ENCODE results near the gene SPACA1.
"Not testable (repeated sequence)": the region's sequence is repeated elsewhere in the genome, so short reads cannot be mapped to it uniquely, and the experiment has no call there.

The SPACA1 gene, protein sequence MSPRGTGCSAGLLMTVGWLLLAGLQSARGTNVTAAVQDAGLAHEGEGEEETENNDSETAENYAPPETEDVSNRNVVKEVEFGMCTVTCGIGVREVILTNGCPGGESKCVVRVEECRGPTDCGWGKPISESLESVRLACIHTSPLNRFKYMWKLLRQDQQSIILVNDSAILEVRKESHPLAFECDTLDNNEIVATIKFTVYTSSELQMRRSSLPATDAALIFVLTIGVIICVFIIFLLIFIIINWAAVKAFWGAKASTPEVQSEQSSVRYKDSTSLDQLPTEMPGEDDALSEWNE

GRCh38 chr6:88047510-88048150 lies at the start of gene SPACA1:
SPACA1 (plus strand) TSS chr6:88047841; CDS start chr6:88047906, 65 bp downstream.
- peaks cover 13% of the 10 kb centered on the region for H3K27me3 Mint-ChIP-seq
- no peaks in the 10 kb centered on the region for H3K4me1 Mint-ChIP-seq
- peaks cover 4% of the 10 kb centered on the region for H3K9me3 Mint-ChIP-seq
- H3K4me3 Mint-ChIP-seq = no peak within 1 kb of the TSS
- H3K27ac Mint-ChIP-seq = no peak within 1 kb of the TSS
- H3K36me3 Mint-ChIP-seq = no peaks in the 10 kb centered on the region

DNA sequence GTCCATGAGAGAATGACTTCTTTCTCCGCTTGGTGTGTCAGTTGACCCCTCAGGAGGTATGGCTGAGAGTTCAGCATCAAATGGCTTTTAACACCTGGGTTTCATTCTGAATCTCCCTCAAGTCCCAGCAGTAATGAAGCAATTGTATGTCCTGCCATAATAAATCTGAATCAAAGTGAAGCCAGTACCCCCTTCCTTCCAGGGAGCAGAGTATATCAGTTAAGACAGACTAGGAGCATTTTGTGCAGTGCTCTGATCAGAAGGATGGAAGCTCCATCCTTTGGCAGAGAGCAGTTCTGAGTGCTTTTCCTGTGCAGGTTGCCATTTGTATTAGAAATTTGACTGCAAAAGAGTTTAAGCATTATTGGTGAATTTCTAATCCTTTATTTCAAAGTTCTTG lies 46.9 kb upstream of the SPACA1 start:
- Mint-ChIP-seq H3K9me3 (no peaks in the 10 kb centered on the region), H3K4me1 (no peaks in the 10 kb centered on the region)

DNA sequence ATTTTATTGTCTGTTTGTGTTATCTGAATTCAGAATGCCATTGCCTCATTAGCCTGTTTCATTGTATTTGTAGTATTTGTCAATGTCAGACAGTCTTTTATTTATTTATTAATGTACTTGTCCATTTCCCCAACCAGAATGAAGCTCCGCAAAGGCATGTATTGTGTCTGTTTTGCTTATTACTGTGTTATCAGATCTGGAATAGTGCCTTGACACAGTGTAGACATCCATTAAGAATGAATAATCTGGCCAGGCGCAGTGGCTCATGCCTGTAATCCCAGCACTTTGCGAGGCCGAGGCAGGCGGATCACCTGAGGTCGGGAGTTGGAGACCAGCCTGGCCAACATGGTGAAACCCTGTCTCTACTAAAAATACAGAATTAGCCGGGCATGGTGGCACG lies 46.4 kb upstream of the SPACA1 start:
- not testable (repeated sequence) for H3K27me3 Mint-ChIP-seq

More for the DNA sequence above, 46.9 kb upstream of the SPACA1 start:
- no peaks in the 10 kb centered on the region for H3K36me3 Mint-ChIP-seq
- H3K4me3 Mint-ChIP-seq = no peak overlapping the region
- peaks cover 8% of the 10 kb centered on the region for H3K27me3 Mint-ChIP-seq
- no peak overlapping the region for H3K27ac Mint-ChIP-seq

GRCh38 chr6:88004707-88005106 lies 42.9 kb upstream of the SPACA1 start:
- no peaks in the 10 kb centered on the region for H3K9me3 Mint-ChIP-seq
- H3K4me1 Mint-ChIP-seq = peaks cover 4% of the 10 kb centered on the region
- H3K4me3 Mint-ChIP-seq = no peak overlapping the region
- H3K27ac Mint-ChIP-seq = no peak overlapping the region
- H3K27me3 Mint-ChIP-seq = peaks cover 13% of the 10 kb centered on the region
- H3K36me3 Mint-ChIP-seq = no peaks in the 10 kb centered on the region

More for the DNA sequence above, 46.4 kb upstream of the SPACA1 start:
- not testable (repeated sequence) for H3K27ac Mint-ChIP-seq, H3K9me3 Mint-ChIP-seq, H3K4me3 Mint-ChIP-seq, H3K36me3 Mint-ChIP-seq, H3K4me1 Mint-ChIP-seq

- Mint-ChIP-seq H3K4me1 (peaks cover 4% of the 10 kb centered on the region), H3K4me3 (no peak overlapping the region), H3K9me3 (no peaks in the 10 kb centered on the region), H3K27me3 (peaks cover 6% of the 10 kb centered on the region), H3K36me3 (no peaks in the 10 kb centered on the region), H3K27ac (no peak overlapping the region)
Measured at GRCh38 chr6:88006557-88006956, 41.1 kb upstream of the SPACA1 start.

GRCh38 chr6:88008411-88008810 lies 39.2 kb upstream of the SPACA1 start:
- Mint-ChIP-seq H3K27me3 (peaks cover 6% of the 10 kb centered on the region), H3K4me1 (peaks cover 22% of the 10 kb centered on the region)

DNA sequence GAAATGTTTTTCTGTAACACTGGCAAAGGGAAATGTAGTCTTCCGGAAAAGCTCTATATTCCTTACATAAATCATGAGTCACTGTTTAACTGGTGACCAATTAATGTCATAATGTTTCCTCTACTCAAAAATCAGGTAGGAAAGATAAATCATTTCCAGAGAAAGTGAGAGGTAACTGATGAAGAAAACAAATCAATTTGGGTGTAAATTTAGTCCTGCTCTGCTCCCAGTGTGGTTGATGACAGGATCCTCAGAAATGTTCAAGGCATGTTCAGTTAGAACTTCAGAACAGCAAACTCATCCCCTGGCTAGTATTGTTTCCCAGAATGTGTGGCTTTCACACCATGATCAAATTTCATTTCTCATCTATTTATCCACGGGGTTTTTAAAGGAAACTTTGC lies 38.8 kb upstream of the SPACA1 start:
- H3K36me3 Mint-ChIP-seq = no peaks in the 10 kb centered on the region
- H3K4me3 Mint-ChIP-seq = no peak overlapping the region
- no peaks in the 10 kb centered on the region for H3K9me3 Mint-ChIP-seq
- H3K27ac Mint-ChIP-seq = no peak overlapping the region
- H3K4me1 Mint-ChIP-seq = peaks cover 24% of the 10 kb centered on the region
- peaks cover 6% of the 10 kb centered on the region for H3K27me3 Mint-ChIP-seq

More at GRCh38 chr6:88008411-88008810, 39.2 kb upstream of the SPACA1 start:
- H3K27ac Mint-ChIP-seq = no peak overlapping the region
- H3K4me3 Mint-ChIP-seq = no peak overlapping the region
- H3K36me3 Mint-ChIP-seq = no peaks in the 10 kb centered on the region
- H3K9me3 Mint-ChIP-seq = no peaks in the 10 kb centered on the region

- H3K27me3 Mint-ChIP-seq = peaks cover 6% of the 10 kb centered on the region
Measured at GRCh38 chr6:88013015-88013414, 34.6 kb upstream of the SPACA1 start.

DNA sequence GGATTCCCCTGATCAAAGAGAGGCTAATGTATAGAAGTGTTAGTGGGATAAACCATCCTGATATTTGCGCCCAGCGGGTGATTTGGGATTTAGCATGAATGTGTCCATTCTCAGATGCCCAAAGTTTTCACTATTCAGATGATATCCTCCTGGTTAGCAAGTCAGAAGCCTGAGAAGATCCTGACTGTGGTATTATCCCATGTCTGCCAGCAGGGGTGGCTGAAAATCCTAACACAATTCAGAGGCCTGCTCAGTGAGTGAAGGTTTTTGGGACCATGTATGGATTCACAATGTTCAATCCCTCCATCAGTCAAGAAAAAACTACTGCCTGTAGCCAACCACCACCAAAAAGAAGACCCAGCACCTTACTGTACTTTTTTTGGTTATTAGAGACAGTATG lies 34.1 kb upstream of the SPACA1 start:
- H3K9me3 Mint-ChIP-seq = no peaks in the 10 kb centered on the region
- no peaks in the 10 kb centered on the region for H3K36me3 Mint-ChIP-seq
- no peak overlapping the region for H3K4me3 Mint-ChIP-seq
- H3K27me3 Mint-ChIP-seq = peaks cover 2% of the 10 kb centered on the region
- H3K27ac Mint-ChIP-seq = peak overlapping the region; percentile 30
- H3K4me1 Mint-ChIP-seq = peaks cover 21% of the 10 kb centered on the region

More at GRCh38 chr6:88013015-88013414, 34.6 kb upstream of the SPACA1 start:
- Mint-ChIP-seq H3K4me3 (peak overlapping the region; percentile 62), H3K27ac (peak overlapping the region; percentile 73), H3K4me1 (peaks cover 24% of the 10 kb centered on the region), H3K9me3 (no peaks in the 10 kb centered on the region), H3K36me3 (no peaks in the 10 kb centered on the region)

DNA sequence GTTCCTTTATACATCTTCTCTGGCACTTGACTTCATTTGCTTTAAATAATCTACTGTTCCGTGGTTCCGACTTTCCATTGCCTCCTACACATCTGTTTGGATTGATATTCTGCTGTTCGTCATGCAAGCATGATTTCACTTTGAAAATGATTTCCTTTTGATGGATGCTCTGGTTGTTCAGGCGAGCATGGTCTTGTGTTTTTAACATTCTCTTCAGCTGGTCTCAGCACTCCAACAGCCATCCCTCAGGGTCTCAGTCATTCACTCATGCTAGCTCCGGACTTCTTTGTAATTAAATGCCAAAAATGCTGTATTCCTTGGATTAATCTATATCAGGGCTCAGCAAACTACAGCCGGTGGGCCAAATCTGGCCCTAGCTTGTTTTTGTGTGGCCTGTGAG lies 27.2 kb upstream of the SPACA1 start:
- H3K27me3 Mint-ChIP-seq = no peaks in the 10 kb centered on the region
- H3K4me3 Mint-ChIP-seq = no peak overlapping the region
- no peaks in the 10 kb centered on the region for H3K36me3 Mint-ChIP-seq
- H3K27ac Mint-ChIP-seq = no peak overlapping the region
- H3K9me3 Mint-ChIP-seq = no peaks in the 10 kb centered on the region
- no peaks in the 10 kb centered on the region for H3K4me1 Mint-ChIP-seq

- H3K27ac Mint-ChIP-seq = no peak overlapping the region
- no peaks in the 10 kb centered on the region for H3K4me1 Mint-ChIP-seq
- H3K36me3 Mint-ChIP-seq = peaks cover 3% of the 10 kb centered on the region
- H3K4me3 Mint-ChIP-seq = no peak overlapping the region
- peaks cover 5% of the 10 kb centered on the region for H3K9me3 Mint-ChIP-seq
- peaks cover 5% of the 10 kb centered on the region for H3K27me3 Mint-ChIP-seq
Measured at GRCh38 chr6:88024696-88025095, 22.9 kb upstream of the SPACA1 start.

DNA sequence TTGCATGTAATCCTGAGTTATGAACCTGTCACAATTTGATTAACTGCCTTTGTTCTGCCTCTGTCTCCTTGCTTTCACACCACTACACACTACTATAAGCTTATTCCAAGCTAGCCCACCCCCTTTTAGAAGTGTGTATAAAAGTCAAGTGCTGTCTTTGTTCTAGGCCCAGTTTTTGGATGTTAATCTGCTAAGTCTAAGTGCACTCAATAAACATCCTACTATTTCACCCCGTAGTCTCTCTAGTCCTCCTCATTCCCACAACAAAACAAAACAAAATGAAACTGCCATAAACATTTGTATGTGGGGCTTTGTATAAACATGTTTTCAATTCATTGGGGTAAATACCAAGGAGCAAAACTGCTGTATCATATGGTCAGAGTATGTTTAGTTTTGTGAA lies 16.1 kb upstream of the SPACA1 start:
- no peak overlapping the region for H3K4me3 Mint-ChIP-seq
- H3K27me3 Mint-ChIP-seq = peaks cover 12% of the 10 kb centered on the region
- peaks cover 5% of the 10 kb centered on the region for H3K36me3 Mint-ChIP-seq
- H3K9me3 Mint-ChIP-seq = peaks cover 31% of the 10 kb centered on the region
- H3K4me1 Mint-ChIP-seq = no peaks in the 10 kb centered on the region
- H3K27ac Mint-ChIP-seq = no peak overlapping the region

DNA sequence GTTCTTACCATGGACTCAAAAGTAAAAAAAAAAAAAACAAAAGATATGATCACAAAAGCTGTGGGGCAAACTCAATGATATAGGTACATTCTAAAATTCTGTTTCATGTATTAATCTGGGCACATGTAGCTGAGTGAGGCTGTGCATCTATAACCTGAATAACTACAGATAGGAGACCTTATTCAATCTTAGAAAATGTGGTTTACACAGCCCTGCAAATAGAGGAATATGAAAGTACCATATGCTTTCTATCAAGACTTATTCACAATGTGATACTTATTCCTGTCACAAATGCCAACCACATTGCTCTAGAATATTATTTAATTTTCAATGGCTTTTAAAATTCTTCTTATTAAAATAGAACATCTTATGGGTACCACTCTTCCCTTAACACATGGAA lies 3.1 kb upstream of the SPACA1 start:
- Mint-ChIP-seq H3K27ac (no peak overlapping the region), H3K36me3 (no peaks in the 10 kb centered on the region), H3K4me1 (no peaks in the 10 kb centered on the region)

GRCh38 chr6:88045521-88046136 lies 2.0 kb upstream of the SPACA1 start:
- Mint-ChIP-seq H3K4me1 (no peaks in the 10 kb centered on the region), H3K36me3 (no peaks in the 10 kb centered on the region), H3K27me3 (peaks cover 9% of the 10 kb centered on the region), H3K9me3 (peaks cover 4% of the 10 kb centered on the region), H3K27ac (no peak overlapping the region), H3K4me3 (no peak overlapping the region)

More for the DNA sequence above, 3.1 kb upstream of the SPACA1 start:
- H3K4me3 Mint-ChIP-seq = no peak overlapping the region
- peaks cover 9% of the 10 kb centered on the region for H3K27me3 Mint-ChIP-seq
- peaks cover 4% of the 10 kb centered on the region for H3K9me3 Mint-ChIP-seq

DNA sequence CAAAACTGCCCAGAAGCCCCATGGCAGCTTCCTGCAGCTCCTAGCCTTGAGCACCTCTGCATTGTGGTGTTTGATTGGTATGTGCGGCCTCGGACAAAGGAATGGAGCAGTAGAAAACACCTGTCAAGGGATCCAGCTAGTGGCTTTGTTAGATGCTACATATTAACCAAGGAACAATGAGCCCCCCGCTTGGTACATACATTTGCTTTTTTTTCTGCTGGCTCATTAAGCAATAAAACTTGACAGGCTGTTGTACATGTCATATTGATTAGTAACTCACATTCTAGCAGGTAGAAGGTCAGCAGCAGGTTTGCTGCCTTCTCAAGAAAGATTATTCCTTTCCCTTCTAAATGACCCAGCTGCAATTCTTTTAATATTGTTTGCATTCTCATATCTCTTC lies 937 bp downstream of the SPACA1 start:
- Mint-ChIP-seq H3K27ac (no peak overlapping the region), H3K9me3 (peaks cover 4% of the 10 kb centered on the region), H3K27me3 (peaks cover 13% of the 10 kb centered on the region), H3K36me3 (no peaks in the 10 kb centered on the region), H3K4me3 (no peak overlapping the region), H3K4me1 (no peaks in the 10 kb centered on the region)

DNA sequence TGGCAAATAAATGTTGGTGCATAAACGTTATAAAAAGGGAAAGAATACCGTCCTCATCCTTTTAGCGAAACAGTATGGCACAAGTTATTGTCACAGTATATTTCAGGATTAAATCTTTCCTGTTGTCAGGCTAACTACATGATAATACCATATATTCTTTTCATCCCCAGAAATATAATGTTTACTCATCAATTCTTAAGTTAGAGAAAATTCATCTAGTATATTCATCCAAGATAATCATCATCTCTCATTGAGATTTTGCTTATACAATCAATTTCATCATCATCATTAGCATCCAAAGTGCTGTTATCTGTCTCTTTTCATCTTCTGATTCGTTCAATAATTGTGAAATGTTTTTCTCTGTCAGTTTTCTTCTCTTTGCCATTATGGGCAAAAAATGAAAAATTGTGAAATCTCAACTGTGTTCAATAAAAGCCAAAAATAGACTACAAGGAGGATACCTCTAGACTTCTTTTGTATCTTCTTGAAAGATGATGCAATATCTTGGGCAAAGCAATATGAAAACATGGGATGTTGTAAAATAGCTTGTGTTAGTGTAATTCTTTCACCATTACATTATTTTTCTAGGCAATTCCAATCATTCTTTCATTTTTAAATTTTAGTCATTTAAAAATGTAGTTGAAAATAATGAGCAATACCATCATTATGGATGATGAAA lies 2.6 kb downstream of the SPACA1 start:
- peaks cover 16% of the 10 kb centered on the region for H3K27me3 Mint-ChIP-seq
- no peak overlapping the region for H3K4me3 Mint-ChIP-seq
- H3K36me3 Mint-ChIP-seq = no peaks in the 10 kb centered on the region
- no peaks in the 10 kb centered on the region for H3K4me1 Mint-ChIP-seq
- no peak overlapping the region for H3K27ac Mint-ChIP-seq
- H3K9me3 Mint-ChIP-seq = peaks cover 4% of the 10 kb centered on the region

Measured in activated naive CD4-positive, alpha-beta T cell treated with anti-CD3 and anti-CD28 coated beads, Interleukin-2, amount 50 U/mL, for 24 hours (primary cell).